NCI-H2196 (cell line): ENCODE results near the gene FBXW11.
"Not testable (repeated sequence)": the region's sequence is repeated elsewhere in the genome, so short reads cannot be mapped to it uniquely, and the experiment has no call there.

Source experiments
- DNase-seq: peaks from one replicate; lab custom pipeline; 2025; ENCODE audit not compliant: unreplicated experiment; lab: John Stamatoyannopoulos, UW

Gene FBXW11

DNA sequence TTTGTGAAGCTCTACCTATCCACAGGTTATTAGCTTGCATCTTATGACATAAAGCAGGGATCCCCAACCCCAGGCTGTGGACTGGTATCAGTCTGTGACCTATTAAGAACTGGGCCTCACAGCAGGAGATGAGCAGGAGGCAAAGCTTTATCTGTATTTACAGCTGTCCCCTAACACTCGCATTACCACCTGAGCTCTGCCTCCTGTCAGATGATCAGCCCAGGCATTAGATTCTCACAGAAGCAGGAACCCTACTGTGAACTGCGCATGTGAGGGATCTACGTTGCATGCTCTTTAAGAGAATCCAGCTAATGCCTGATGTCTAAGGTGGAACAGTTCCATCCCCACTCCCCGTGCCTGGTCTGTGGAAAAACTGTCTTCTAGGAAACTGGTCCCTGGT is 19.7 kb downstream of the FBXW11 start:
- no peak for DNase-seq

DNA sequence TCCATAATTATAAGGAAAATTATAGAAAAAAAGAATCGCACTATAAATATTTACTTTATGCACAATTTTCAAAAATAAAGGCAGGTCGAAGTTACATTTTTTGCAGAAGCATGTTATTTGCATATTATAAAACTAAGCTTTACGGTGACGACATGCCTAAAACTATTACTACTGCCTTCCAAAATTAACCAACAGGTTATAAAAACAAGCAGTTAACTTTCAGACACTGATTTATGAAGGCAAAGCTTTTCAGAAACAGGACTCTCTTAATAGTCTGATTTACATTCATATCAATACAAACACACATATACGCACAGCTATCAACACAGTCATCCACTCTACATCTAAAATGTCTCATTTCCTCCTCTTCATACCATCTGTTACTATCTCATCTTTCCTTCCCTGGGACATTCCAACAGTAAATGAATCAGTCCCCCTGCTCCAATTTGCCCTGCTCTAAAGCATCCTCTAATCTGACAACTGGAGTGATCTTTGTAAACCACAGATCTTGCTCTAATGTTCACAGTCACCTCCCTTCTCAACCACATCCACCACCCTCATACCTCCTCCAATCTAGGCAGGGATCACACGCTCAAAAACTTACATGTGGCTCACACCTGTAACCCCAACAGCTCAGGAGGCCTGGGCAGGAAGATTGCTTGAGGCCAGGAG is 21.6 kb downstream of the FBXW11 start:
- DNase-seq: no peak

DNA sequence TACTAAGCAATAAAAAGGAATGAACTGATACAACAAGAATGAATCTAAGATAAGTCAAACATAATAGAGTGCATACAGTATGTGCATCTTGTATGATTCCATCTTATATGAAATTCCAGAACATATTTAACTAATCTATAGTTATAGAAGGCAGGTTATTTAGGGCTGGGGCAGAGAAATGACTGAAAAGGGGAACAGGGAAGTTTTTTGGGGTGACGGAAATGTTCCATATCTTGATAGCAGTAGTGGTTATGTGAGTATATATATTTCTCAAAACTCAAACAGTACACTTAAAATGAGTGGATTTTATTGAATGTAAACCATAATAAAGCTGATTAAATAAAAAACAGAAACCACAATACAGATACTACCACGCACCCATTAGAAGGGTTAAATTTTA is 24.6 kb downstream of the FBXW11 start:
- DNase-seq: no peak

DNA sequence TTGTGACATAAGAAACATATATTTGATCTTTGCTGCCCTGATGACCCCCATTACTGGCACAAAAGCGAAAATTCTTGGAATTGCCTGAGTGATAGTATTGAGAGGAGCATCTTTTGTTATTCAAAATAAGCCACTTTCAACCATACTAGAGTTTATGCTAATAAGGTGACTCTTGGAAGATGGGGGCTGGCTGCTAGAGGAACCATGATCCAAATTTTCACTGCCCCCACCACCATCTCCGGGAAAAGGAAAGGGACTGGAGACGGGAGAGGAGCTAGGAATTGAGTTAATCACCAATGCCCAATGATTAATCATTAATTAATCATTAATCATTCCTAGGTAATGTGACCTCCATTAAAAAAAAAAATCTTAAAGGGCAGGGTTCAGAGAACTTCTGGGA is 25.6 kb downstream of the FBXW11 start:
- no peak for DNase-seq

DNA sequence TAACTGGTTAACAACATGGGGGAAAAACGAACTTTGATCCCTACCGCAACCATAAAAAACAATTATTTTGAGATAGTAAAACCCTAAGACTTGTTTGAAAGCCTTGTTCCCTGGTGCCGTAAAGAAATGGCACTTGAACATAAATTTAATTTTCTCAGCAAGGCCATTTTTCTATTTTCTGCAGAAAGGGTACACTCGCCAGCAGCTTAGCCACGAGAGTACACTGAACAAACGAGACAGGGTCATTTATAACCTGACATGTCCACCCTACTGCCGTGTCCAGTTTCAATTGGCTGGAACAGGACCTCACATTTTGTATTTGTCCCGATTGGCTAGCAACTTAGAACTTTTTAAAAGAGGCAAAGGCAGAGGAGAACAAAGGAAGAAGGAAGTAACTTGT is 26.8 kb downstream of the FBXW11 start:
- no peak for DNase-seq

DNA sequence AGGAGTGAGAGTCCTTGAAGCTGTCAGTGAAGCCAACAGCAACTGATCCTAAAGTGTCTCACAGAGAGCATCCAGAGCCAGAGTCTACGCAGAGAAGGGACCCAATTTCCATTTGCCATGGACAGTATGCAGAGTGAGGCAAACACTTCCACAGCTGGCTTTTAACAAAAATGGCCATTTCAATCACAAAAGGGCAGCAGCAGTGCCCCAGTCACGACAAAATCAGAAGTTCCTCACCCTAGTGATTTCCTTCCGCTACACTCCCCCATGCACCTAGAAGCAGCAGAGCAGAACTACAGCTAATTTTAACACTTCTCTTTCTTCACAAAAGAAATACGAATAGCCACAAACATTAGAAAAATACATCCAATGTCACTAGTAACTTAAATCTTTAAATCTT is 27.9 kb downstream of the FBXW11 start:
- no peak for DNase-seq

DNA sequence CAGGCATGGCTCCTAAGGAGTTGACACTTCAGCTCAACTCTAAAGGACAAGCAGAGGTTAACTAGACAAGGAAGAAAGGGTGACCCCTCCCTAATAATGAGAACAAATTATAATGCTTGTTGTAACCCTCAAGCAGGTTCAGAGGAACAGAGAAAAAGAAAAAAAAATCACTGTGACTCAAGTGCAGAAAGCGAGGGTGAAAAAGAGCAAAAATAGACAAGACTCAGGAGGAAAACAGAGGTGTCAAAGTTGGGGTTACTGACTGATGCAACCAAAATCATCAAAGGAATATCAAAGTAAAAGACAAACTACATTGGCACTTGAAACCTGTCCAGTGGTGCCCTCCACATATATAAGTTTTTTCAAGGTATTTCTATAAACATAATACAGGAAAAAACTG is 28.4 kb downstream of the FBXW11 start:
- no peak for DNase-seq

DNA sequence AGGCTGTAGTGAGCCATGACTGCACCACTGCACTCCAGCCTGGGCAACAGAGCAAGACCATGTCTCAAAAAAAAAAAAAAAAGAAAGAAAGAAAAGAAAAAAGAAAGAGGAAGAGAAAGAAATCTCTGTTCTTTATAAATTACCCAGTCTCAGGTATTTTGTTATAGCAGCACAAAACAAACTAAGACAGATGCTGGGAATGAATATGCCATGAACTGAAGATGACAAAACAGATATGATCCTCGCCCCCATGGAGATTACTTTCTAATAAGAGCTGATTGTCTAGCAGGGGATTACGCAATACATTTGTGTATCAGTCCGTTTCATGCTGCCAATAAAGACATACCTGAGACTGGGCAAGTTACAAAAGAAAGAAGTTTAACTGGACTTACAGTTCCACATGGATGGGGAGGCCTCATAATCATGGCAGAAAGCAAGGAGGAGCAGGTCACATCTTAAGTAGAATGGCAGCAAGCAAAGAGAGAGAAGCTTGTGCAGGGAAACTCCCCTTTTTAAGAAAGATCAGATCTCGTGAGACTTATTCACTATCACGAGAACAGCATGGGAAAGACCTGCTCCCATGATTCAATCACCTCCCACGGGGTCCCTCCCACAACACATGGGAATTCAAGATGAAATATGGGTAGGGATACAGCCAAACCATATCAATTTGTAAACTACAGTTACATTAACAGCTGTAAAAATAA is 29.0 kb downstream of the FBXW11 start:
- DNase-seq: not testable (repeated sequence)

DNA sequence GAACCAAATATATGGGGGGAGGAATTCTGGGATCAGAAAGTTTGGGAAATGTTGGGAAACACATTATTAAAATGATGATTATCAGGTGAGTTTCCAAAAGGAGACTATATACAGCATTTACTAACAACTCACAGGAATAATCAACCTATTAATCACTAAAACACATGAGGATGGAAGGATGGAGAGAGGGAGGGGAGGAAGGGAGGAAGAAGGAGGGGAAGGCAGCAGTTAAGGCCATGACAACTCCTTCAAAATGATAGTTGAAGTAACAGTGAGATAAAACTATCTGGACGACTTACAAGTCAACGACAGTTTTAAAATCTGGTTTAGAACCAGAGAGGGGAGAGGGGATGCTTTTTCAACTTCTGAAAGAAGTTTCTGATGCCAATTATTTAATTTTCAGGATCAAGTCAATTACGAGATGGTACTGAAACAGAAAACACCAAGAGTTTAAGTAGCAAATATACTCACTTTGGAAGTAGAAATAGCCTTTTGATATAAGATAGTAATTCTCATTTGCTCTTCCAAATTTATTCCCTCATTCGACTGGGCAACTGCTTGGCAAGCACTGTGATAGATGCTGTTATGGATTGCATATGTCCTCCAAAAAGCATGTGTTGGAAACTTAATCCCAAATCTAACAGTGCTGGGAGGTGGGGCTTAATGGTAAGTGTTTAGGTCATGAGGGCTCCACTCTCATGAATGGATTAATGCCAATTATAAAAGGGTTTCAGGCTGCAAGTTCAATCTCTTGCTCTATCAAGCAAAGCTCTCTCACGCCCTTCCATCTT is 30.4 kb downstream of the FBXW11 start:
- no peak for DNase-seq

DNA sequence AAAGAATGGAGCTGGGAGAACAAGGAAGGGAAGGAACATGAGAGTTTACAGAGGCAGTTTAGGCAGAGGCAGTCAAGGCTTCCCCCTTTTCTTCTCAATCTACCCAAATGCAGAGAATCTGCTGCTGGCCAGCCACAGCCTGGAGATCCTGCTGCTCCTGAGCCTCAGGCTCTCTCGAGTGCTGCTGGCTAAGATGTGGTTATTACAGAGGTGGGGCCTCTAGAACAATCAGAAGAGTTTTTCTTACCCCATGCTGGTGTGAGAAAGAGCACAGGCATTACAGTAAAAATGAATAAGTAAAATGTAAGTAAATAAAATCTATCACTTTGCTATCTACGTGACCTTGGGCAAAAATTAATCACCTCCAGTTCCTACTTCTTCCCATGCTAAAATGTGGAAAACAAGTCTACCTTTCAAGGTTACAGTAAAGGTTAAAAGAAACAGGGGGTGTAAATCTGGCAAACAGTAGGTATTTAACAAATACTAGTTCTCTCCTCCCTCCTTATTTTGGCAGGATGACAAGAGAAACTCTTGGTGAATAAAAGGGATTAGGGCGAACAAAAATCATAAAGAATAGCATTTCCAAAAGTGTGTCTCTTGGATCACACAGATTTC is 31.1 kb downstream of the FBXW11 start:
- no peak for DNase-seq

DNA sequence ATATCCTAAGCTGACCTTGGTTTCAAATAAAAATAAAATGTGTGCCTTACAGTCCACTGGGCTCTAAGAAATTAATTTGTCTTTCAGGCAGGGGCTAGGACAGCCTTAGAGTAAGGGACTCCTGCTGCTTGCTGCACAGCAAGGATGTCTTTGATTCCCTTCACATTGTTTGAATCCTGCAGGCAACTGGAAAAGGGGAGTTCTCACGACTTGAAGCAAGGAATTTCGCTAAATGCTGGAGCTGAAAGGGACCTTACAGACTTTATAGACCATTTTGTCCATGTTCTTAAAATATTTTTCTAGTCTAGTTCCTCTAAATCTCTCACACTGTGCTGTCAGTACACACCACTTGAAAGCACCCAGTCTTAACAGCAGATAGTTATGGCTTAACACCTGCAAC is 35.6 kb downstream of the FBXW11 start:
- no peak for DNase-seq

DNA sequence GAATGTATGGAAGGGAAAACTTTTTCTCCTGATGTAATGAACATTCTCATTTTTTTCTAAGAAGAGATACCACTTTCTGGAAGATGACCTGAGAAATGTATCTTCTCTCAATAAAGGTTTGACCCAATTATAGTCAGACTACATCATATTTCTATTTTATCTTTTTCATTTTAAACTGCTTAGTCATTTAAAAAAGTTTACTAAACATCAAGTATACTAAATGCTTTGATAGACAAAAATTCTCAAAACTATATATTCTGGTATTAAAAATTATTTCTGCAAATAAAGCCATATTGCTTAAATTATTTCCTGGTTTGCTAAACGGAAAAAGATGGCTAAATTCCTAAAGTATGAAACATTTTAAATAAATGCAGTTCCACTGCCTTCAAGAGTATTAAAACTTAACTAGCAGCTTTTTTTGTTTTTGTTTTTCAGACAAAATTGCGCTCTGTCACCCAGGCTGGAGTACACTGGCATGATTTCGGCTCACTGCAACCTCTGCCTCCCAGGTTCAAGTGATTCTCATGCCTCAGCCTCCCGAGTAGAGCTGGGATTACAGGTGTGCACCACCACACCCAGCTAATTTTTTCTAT is 37.1 kb downstream of the FBXW11 start:
- DNase-seq: no peak

DNA sequence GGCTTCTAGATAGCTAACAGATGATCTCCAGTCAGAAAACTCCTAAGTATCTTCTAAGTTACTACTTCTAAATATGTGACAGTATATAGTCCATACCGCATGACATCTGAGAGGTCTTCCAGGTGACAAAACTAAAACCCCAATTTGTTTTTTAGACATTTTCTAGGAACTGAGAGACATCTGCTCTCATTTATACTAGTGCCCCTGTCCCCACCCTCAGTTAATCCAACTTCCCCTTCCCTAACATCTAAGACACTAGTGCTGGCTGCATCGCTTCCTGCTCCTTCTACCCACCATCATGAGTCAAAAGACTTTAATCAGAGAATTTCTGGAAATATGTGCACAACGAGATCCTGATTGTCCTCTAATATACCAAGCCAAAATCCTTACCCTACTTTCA is 37.9 kb downstream of the FBXW11 start:
- DNase-seq: no peak

DNA sequence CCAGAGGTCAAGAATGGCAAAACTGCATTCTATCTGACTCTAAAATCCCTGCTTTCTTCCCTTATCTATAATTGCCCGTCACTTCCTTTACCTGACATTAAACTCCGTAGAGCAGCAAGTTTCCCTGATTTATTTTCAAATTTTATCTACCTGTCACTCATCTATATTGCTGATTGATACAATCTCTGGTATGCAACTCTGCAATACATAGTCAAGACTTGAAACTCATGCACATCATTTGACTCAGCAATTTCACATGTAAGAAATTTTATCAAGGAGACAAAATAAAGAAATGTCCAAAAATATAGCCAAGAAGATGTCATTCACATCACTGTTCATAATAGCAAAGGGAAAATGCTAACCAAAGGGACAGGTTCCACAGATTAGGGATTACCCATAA is 39.5 kb downstream of the FBXW11 start:
- no peak for DNase-seq

DNA sequence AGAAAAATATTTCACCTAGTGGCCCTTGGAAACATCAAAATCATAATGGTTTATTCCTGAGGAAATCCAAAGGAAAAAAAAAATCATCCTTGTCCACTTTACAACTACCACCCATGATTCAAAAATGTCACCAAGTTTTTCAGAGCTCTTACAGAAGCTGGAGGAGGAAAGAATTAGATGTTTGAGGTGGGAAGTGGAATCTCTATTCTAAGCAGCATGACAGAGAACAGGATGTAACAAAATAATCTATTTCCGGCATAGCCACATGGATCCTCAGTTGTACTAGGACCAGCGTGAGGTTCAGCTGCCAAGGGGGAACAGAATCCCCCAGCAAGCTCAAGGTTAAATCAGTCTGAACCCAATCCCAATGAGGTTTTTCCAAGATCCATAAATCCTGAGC is 40.2 kb downstream of the FBXW11 start:
- no peak for DNase-seq

DNA sequence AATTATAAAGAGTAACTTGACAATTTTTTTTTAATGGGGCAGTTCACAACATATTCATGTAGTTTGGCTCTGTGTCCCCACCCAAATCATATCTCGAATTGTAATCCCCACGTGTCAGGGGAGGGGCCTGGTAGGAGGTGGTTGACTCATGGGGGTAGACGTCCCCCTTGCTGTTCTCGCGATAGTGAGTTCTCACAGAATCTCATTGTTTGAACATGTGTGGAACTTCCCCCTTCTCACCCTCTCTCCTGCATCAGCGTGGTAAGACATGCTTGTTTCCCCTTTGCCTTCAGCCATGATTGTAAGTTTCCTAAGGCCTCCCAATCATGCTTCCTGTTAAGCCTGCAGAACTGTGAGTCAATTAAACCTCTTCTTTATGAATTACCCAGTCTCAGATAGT is 40.7 kb downstream of the FBXW11 start:
- DNase-seq: no peak

DNA sequence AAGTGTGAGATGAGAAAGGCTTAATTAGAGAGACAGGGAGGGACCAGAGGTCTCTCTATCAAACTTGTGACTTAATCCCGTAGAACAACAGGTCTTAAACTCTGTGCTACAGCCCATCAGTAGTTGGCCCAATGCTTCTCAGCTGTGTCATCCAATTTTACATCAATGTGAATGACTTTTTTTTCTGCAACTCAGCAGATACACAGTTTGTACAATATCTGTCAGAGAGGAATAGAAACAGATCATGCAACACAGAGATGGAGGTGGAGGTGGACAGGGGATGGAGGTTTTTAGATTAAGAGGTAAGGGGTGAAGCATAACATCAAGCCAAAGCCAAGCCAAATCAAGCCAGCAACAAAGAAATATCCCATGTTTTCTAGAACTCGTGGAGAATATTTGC is 43.0 kb downstream of the FBXW11 start:
- DNase-seq: no peak

DNA sequence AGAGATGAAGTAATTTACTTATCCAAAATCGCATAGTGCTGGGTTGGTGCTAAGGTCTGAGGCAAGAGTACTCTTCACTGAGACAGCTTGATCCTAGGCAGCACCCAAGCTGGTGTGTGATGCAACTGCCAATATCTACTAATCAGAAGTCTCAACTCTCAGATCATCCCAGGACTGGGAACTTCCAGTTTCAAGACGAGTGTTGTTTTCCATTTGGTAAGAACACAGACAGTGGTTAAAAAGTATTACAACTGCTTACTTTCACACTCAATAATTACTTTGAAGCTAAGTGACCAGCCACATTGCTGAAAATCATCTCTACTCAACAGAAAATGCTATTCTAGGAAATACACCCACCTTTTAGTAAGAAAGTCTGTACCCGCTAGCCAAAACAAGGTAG is 45.3 kb downstream of the FBXW11 start:
- DNase-seq: no peak

DNA sequence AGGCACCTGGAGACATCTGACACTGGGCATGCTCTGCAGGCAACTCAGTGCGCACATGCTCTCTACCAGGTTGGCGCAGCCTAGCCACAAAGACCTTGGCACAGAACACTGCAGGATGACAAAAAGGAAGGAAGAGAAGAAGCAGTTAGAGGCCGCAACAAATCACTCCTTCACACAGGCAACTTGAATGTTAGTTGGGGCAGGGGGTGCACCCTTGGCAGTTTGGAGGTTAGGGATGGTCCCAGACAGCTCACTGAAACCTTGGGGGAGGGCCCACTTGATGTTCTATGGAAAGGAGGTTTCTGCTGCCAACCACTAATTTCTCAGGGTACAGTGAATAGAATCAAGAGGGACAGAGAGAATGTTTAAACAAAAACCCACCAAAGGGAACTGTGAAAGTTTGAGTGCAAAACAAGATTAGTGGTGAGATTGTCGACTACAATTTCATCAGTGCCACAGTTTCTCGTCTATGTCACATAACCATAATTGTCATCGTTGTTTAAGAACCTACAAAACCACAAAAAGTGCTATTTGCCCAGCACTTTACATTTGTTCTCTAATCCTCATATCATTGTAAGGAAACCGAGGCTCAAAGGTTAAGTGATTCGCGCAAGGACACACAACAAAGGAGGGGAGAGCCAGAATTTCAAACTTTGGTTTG is 48.7 kb downstream of the FBXW11 start:
- DNase-seq: peak; percentile 25

DNA sequence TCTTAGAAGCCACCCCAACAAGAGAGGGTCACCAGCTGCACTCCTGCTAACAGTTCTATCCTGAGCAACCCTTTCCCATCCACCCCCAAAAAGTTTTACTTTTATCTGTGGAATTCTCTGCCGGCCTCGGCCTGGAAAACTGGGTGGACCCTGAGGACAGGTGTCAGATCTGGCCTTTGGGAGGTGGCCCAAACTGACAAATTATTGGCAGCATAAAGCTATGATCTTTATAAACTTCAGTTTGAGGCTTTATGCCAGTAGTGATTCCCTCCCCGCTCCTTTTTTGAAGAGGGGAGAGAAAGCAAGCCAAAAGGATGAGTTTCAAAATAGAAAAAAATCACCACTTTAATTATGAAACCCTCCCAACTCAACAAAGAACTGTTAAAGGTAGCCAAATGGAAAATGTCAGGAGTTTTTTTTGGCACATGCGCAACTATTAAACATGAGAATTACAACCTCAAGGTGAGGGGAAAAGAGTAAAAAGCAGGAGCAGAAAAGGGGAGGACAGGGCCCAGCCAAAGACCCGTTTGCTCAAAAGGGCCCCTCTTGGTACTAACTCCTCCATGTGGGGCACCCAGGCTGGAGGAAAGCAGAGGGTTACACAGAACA is 49.4 kb downstream of the FBXW11 start:
- DNase-seq: no peak
